ENCODE data around the gene TOR4A.

- no peak for TF ChIP-seq POLR2A (IDR thresholded peaks at IDR 0.05)
- TF ChIP-seq, protein P1, sequence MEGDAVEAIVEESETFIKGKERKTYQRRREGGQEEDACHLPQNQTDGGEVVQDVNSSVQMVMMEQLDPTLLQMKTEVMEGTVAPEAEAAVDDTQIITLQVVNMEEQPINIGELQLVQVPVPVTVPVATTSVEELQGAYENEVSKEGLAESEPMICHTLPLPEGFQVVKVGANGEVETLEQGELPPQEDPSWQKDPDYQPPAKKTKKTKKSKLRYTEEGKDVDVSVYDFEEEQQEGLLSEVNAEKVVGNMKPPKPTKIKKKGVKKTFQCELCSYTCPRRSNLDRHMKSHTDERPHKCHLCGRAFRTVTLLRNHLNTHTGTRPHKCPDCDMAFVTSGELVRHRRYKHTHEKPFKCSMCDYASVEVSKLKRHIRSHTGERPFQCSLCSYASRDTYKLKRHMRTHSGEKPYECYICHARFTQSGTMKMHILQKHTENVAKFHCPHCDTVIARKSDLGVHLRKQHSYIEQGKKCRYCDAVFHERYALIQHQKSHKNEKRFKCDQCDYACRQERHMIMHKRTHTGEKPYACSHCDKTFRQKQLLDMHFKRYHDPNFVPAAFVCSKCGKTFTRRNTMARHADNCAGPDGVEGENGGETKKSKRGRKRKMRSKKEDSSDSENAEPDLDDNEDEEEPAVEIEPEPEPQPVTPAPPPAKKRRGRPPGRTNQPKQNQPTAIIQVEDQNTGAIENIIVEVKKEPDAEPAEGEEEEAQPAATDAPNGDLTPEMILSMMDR (IDR thresholded peaks at IDR 0.05), result peak in 1 of 4 experiments; percentile 21
These were observed 17.2 kb downstream of the TOR4A start for GRCh38 chr9:137294681-137295237.

All from gastroesophageal sphincter (tissue), 3 donors.